HepG2 (cell line): ENCODE results near the gene ANO9. TPM values are rescaled to one million over a fixed set of nuclear protein-coding genes. Genes with fewer than 3 reads are reported as not detected.

Source experiments
- HOXA3 ChIP-seq: sonication (generic); formaldehyde crosslinking; IDR thresholded peaks from 2 replicates; pipeline ENCODE4 v1.5.0; 2020; ENCODE audit warnings: missing genetic modification reagents
- IRF1 ChIP-seq: sonication (generic); formaldehyde crosslinking; IDR thresholded peaks from 2 replicates; pipeline ENCODE4 v1.4.0; 2020; ENCODE audit warnings: low read depth, mild to moderate bottlenecking, missing genetic modification reagents
- NFATC3 ChIP-seq: sonication (generic); formaldehyde crosslinking; IDR thresholded peaks from 2 replicates; pipeline ENCODE4 v1.5.1; 2020; ENCODE audit warnings: mild to moderate bottlenecking, missing genetic modification reagents
- POLR2A ChIP-seq, 2 experiments: IDR thresholded peaks; 2 replicates each; pipeline ENCODE4 v1.6.1; 2011; ENCODE audit warnings: low read depth in 2 of 2, low read length in 2 of 2, mild to moderate bottlenecking in 1 of 2, moderate library complexity in 1 of 2; ENCODE audit not compliant: insufficient read depth in 1 of 2
- PPARG ChIP-seq: conservative IDR thresholded peaks from 2 replicates; pipeline ENCODE4 v1.6.1; 2016; ENCODE audit warnings: missing biosample characterization, missing genetic modification reagents
- SOX6 ChIP-seq, 2 experiments: fragments of 450-650 bp in 1 of 2; sonication (generic) in 1 of 2; formaldehyde crosslinking in 1 of 2; IDR thresholded peaks; 2 replicates each; pipeline versions ENCODE4 v1.4.0 to v1.6.1; 2017 to 2020; ENCODE audit warnings: antibody characterized with exemption in 1 of 2, mild to moderate bottlenecking in 1 of 2, missing genetic modification reagents in 1 of 2
- SRSF4 ChIP-seq: fragments of 200-400 bp; formaldehyde crosslinking; IDR thresholded peaks from one replicate; pipeline ENCODE4 v1.6.1; 2018; ENCODE audit warnings: mild to moderate bottlenecking, low read depth, low read length, moderate library complexity; ENCODE audit not compliant: poor library complexity, severe bottlenecking
- TBP ChIP-seq: sonication (generic); formaldehyde crosslinking; IDR thresholded peaks from 2 replicates; pipeline ENCODE4 v1.5.0; 2020; ENCODE audit warnings: missing genetic modification reagents
- TGIF2 ChIP-seq: IDR thresholded peaks from 2 replicates; pipeline ENCODE4 v1.6.1; 2016; ENCODE audit warnings: control low read depth, missing compliant biosample characterization
- TOPORS ChIP-seq: sonication (generic); formaldehyde crosslinking; IDR thresholded peaks from 2 replicates; pipeline ENCODE4 v1.8.0; 2023; ENCODE audit warnings: mild to moderate bottlenecking, missing genetic modification reagents
- ZBTB8A ChIP-seq: sonication (generic); formaldehyde crosslinking; IDR thresholded peaks from 2 replicates; pipeline ENCODE4 v1.4.0; 2020; ENCODE audit warnings: mild to moderate bottlenecking, low read depth, missing genetic modification reagents, borderline replicate concordance
- ZNF674 ChIP-seq: sonication (generic); formaldehyde crosslinking; IDR thresholded peaks from 2 replicates; pipeline ENCODE4 v1.5.0; 2020; ENCODE audit warnings: low read depth, mild to moderate bottlenecking, missing genetic modification reagents
- ZNF83 ChIP-seq: sonication (generic); formaldehyde crosslinking; IDR thresholded peaks from 2 replicates; pipeline ENCODE4 v1.4.0; 2020; ENCODE audit warnings: missing genetic modification reagents, mild to moderate bottlenecking, borderline replicate concordance
- ZSCAN21 ChIP-seq: sonication (generic); formaldehyde crosslinking; IDR thresholded peaks from 2 replicates; pipeline ENCODE4 v1.8.0; 2022; ENCODE audit warnings: mild to moderate bottlenecking, missing genetic modification reagents, moderate library complexity, borderline replicate concordance
- ZSCAN30 ChIP-seq: sonication (generic); formaldehyde crosslinking; IDR thresholded peaks from 2 replicates; pipeline ENCODE4 v1.5.0; 2020; ENCODE audit warnings: mild to moderate bottlenecking, missing genetic modification reagents
- polyA plus RNA-seq, 8 experiments: library from polyadenylated mRNA; depleted of rRNA in 3 of 8; stranded (reverse) in 7 of 8; unstranded in 1 of 8; fragments of >200 nt; fragmentation: Illumina TruSeq in 4 of 8; extraction: Trizol in 4 of 8; gene quantifications; 2 replicates each; pipeline versions ENCODE4 v1.2.1 to v1.2.3, GENCODE V29; 2011 to 2016; ENCODE audit warnings: low read depth in 4 of 8, missing spikeins in 1 of 8, mixed read lengths in 1 of 8; ENCODE audit not compliant: insufficient read depth in 1 of 8
- total RNA-seq, 5 experiments: library from RNA; depleted of rRNA; stranded (reverse); fragments of >200 nt; fragmentation: Illumina TruSeq; extraction: Trizol; gene quantifications; 2 replicates each; pipeline ENCODE4 v1.2.3, GENCODE V29; 2016; ENCODE audit warnings: low read depth in 1 of 5
- TF ChIP-seq, protein P1 (sequence below), 2 experiments: fragments of 450-650 bp in 1 of 2; sonication (generic) in 1 of 2; formaldehyde crosslinking in 1 of 2; IDR thresholded peaks; 2 replicates each; pipeline versions ENCODE4 v1.6.1 to v1.8.0; 2016 to 2022; ENCODE audit warnings: antibody characterized with exemption in 1 of 2, mild to moderate bottlenecking in 1 of 2, missing genetic modification reagents in 1 of 2

ANO9 gene
- total and polyA plus RNA-seq, 2 of the 13 experiments (the other 11 are each of a cell fraction or from before 2014, with no cell fraction given), result 8.9 to 14.3 TPM

- TF ChIP-seq, protein P1, sequence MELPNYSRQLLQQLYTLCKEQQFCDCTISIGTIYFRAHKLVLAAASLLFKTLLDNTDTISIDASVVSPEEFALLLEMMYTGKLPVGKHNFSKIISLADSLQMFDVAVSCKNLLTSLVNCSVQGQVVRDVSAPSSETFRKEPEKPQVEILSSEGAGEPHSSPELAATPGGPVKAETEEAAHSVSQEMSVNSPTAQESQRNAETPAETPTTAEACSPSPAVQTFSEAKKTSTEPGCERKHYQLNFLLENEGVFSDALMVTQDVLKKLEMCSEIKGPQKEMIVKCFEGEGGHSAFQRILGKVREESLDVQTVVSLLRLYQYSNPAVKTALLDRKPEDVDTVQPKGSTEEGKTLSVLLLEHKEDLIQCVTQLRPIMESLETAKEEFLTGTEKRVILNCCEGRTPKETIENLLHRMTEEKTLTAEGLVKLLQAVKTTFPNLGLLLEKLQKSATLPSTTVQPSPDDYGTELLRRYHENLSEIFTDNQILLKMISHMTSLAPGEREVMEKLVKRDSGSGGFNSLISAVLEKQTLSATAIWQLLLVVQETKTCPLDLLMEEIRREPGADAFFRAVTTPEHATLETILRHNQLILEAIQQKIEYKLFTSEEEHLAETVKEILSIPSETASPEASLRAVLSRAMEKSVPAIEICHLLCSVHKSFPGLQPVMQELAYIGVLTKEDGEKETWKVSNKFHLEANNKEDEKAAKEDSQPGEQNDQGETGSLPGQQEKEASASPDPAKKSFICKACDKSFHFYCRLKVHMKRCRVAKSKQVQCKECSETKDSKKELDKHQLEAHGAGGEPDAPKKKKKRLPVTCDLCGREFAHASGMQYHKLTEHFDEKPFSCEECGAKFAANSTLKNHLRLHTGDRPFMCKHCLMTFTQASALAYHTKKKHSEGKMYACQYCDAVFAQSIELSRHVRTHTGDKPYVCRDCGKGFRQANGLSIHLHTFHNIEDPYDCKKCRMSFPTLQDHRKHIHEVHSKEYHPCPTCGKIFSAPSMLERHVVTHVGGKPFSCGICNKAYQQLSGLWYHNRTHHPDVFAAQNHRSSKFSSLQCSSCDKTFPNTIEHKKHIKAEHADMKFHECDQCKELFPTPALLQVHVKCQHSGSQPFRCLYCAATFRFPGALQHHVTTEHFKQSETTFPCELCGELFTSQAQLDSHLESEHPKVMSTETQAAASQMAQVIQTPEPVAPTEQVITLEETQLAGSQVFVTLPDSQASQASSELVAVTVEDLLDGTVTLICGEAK (IDR thresholded peaks at IDR 0.05), result no peak
- TF ChIP-seq, protein P1 (CRISPR knock-in tag; IDR thresholded peaks at IDR 0.05), result 0 out of 2 replicates have a peak, but pooled peaks have one; percentile 48
- TF ChIP-seq PPARG (CRISPR knock-in tag), result peak; percentile 12; the same call in 1 of the 2 replicates
- no peak for TF ChIP-seq NFATC3 (CRISPR knock-in tag)
- no peak for TF ChIP-seq ZSCAN30
- no peak for TF ChIP-seq TOPORS (CRISPR knock-in tag)
- TF ChIP-seq IRF1 (CRISPR knock-in tag), result no peak
- peak; percentile 73; the same call in 1 of the 2 replicates for TF ChIP-seq ZSCAN21 (CRISPR knock-in tag)
- no peak for TF ChIP-seq SRSF4
- no peak for TF ChIP-seq TGIF2 (CRISPR knock-in tag)
- TF ChIP-seq POLR2A (IDR thresholded peaks at IDR 0.05; ENCODE audit: insufficient read depth in 1 of 2, low read depth in 2 of 2, low read length in 2 of 2), result no peak
- TF ChIP-seq ZBTB8A, result no peak
- TF ChIP-seq ZNF674 (CRISPR knock-in tag), result no peak
- TF ChIP-seq HOXA3 (CRISPR knock-in tag), result peak; percentile 60; the same call in 1 of the 2 replicates
- no peak for TF ChIP-seq SOX6 (IDR thresholded peaks at IDR 0.05)
- no peak for TF ChIP-seq SOX6 (CRISPR knock-in tag; IDR thresholded peaks at IDR 0.05)
- TF ChIP-seq TBP (CRISPR knock-in tag), result no peak
- TF ChIP-seq ZNF83 (CRISPR knock-in tag), result 0 out of 2 replicates have a peak, but pooled peaks have one; percentile 15
These were observed 47.6 kb downstream of the ANO9 start, which contains the start of gene PKP3 (continued) for GRCh38 chr11:394034-394857.
